Left lobe of liver (tissue), 2 donors: Measurements from ENCODE around the gene TRIM22. TPM values are rescaled to one million over a fixed set of nuclear protein-coding genes. Genes with fewer than 3 reads are reported as not detected.

Experiments
- ATAC-seq: fragments of 200-7000 bp; cut with Tn5 transposase; one replicate; pipeline ENCODE4 v1.9.1; 2020; ENCODE audit warnings: mild to moderate bottlenecking, moderate library complexity
- DNase-seq: peaks from one replicate; pipeline ENCODE4 v3.0.0-alpha.2; 2020; ENCODE audit warnings: low spot score
- total RNA-seq: library from RNA; stranded (reverse); gene quantifications from one replicate; pipeline ENCODE4 v1.2.1, GENCODE V29; 2021
- donor health status: DM: no; HTN: no; CAD: no; lungs with moderate emphysema.
- donor health status: DM: no; HTN: yes; CAD: no.

Gene TRIM22
- total RNA-seq, 1 donor from 2014 or later, result 8.0 TPM

DNA sequence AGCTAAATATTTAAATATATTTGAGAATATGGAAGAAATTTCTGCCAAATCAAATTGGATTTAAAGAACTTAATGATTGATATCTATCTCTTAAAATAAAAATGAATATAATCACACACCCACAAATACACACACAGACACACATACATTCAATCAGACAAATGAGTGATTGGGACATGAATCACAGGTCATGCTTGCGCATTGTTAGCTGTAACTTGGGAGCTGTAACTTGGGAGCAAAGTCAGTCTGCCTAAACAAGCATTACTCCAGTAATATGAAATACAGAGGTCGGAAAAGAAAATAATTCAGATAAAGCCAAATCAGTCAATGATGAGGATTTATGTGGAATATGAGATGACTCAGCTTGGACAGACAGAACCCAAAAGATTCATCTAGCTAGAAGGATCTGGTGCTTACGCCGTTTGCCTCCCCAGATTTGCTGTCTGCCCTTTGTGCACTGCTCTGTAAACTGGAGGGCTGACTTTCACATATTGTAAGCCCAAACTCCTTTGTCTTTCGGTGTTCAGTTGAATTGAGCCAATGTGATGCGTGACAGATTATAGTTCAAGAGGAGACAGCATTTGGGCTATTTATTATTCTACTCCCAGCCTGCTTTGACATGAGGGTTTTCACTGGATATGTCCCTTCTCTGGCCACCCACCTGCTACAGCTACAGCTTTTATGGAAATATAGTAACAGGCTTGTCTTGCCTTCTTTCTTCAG lies 48.2 kb downstream of the TRIM22 start:
- no peak for ATAC-seq
- DNase-seq, result no peak

DNA sequence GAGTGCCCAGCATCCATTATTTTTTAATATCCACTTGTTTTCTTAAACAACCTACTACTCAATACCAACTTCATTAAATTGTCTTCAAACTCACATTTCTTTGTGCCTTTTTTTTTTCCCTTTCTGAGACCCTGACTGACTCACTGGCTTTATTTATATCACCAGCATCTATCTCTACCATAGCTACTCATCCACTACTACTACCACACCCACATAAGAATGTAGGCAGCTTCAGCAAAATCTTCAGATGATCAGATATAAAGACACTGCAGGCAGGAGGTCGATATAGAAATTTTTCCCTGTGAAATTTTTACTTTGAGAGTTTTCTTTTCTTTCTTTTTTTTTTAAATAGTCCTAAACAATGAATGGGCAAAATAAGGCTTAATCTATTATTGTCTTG lies 48.8 kb downstream of the TRIM22 start:
- no peak for DNase-seq
- no peak for ATAC-seq

- ATAC-seq (no peak), DNase-seq (no peak)
Measured at GRCh38 chr11:5746614-5747013, 57.0 kb downstream of the TRIM22 start.

DNA sequence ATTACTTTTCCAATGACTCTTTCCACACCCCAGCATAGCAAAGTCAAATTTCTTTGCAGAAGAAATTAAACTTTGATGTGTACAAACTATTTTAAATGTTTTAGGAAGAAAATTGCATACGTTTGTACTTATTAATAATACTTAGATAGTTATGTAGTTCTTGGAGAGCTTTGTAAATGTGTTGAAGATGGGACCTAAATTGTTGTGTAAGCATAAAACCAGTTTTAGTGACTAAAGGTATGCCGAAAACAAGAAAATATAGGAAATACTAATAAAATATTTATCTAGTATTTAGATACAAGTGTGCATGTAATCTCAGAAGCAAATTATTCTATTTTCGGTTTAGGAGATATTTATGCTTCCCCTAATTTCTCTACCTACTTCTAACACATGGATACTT lies 60.2 kb downstream of the TRIM22 start:
- no peak for ATAC-seq
- no peak for DNase-seq

DNA sequence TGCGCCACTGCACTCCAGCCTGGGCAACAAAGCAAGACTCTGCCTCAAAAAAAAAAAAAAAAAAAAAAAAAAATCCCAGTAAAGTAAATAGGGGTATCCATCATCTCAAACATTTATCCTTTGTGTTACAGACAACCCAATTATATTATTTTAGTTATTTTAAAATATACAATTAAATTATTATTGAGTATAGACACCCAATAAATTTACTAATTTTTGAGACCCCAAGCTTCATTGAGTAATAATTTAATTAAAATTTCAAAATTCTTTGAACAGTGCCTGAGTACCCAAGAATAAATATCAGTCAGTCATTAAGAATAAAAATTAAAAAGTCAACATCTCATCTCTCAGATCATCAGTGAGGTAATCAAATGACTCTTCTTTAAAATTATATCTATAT lies 64.4 kb downstream of the TRIM22 start, which contains the start of gene OR52N4:
OR52N4 (plus strand) TSS at position 301 of the 400 bp plus-strand sequence. CDS start 498 bp downstream, outside the sequence.
- DNase-seq (no peak), ATAC-seq (no peak)

Other genes starting within 250 kb of the TRIM22 start
- not detected for gene OR51I1, start 248.3 kb upstream of the TRIM22 start, total RNA-seq
- not detected for gene OR51I2, start 240.5 kb upstream of the TRIM22 start, total RNA-seq
- not detected for gene OR52D1, start 201.1 kb upstream of the TRIM22 start, total RNA-seq
- not detected for gene UBQLN3, start 179.8 kb upstream of the TRIM22 start, total RNA-seq
- gene UBQLNL, start 173.1 kb upstream of the TRIM22 start, total RNA-seq, result 0.23 TPM
- gene OR52H1, start 141.2 kb upstream of the TRIM22 start, total RNA-seq, result 0.18 TPM
- not detected for gene OR52B6, start 108.9 kb upstream of the TRIM22 start, total RNA-seq
- 0.25 TPM for gene TRIM6, start 93.2 kb upstream of the TRIM22 start, total RNA-seq
- 1.3 TPM for gene TRIM34, start 64.8 kb upstream of the TRIM22 start, total RNA-seq
- 19.4 TPM for gene TRIM5, start 4.7 kb upstream of the TRIM22 start, total RNA-seq
- gene OR56B1, start 46.7 kb downstream of the TRIM22 start, total RNA-seq, result not detected
- not detected for gene OR52N4, start 64.5 kb downstream of the TRIM22 start, total RNA-seq
- 0.10 TPM for gene OR52N5, start 93.6 kb downstream of the TRIM22 start, total RNA-seq
- gene OR52N1, start 101.5 kb downstream of the TRIM22 start, total RNA-seq, result not detected
- gene OR52N2, start 119.1 kb downstream of the TRIM22 start, total RNA-seq, result not detected
- not detected for gene OR52E6, start 152.1 kb downstream of the TRIM22 start, total RNA-seq
- not detected for gene OR52E8, start 167.9 kb downstream of the TRIM22 start, total RNA-seq
- gene OR52E4, start 190.8 kb downstream of the TRIM22 start, total RNA-seq, result not detected
- not detected for gene OR52E5, start 203.4 kb downstream of the TRIM22 start, total RNA-seq